HTERT RPE-1 (cell line): ENCODE data around the gene TMBIM4.

Experiments used
- in situ Hi-C: fragments of 300-500 bp; cut with MboI; formaldehyde crosslinking; loops from 4 replicates; pipeline ENCODE4 v1.14.3; 2020; ENCODE audit warnings: low sequenced_read_pairs

Gene TMBIM4

GRCh38 chr12:66103016-66103913 is 66.5 kb downstream of the TMBIM4 start:
- in situ Hi-C loops: no loop called here

- in situ Hi-C loops: no loop called here
Measured at GRCh38 chr12:66092559-66093269, 77.1 kb downstream of the TMBIM4 start.

- in situ Hi-C loops: no loop called here
Measured at GRCh38 chr12:66090157-66090556, 79.6 kb downstream of the TMBIM4 start.

GRCh38 chr12:66087365-66087943 is 82.3 kb downstream of the TMBIM4 start:
- in situ Hi-C loops: no loop called here

GRCh38 chr12:66085998-66086397 is 83.8 kb downstream of the TMBIM4 start:
- in situ Hi-C loops: no loop called here
